Right lobe of liver (tissue), 4 donors: ENCODE results near the gene RNF146.
"Not testable (repeated sequence)": the region's sequence is repeated elsewhere in the genome, so short reads cannot be mapped to it uniquely, and the experiment has no call there.

Experiments used
- POLR2A ChIP-seq: fragments of 450-650 bp; IDR thresholded peaks from one replicate; pipeline ENCODE4 v1.6.1; 2017; ENCODE audit warnings: antibody characterized with exemption, mild to moderate bottlenecking
- TF ChIP-seq, protein P1 (sequence below), 4 donors: fragments of 200-600 bp in 3 of 4; fragments of 450-650 bp in 1 of 4; IDR thresholded peaks; one replicate each; pipeline versions ENCODE4 v1.5.1 to v1.8.0; 2016 to 2022; ENCODE audit warnings: antibody characterized with exemption in 4 of 4, mild to moderate bottlenecking in 2 of 4
- donor health status: DM: no; HTN: no; CAD: no.
- donor health status: DM: no; HTN: no; CAD: no.
- donor health status: DM: no; HTN: yes; CAD: no.

DNA sequence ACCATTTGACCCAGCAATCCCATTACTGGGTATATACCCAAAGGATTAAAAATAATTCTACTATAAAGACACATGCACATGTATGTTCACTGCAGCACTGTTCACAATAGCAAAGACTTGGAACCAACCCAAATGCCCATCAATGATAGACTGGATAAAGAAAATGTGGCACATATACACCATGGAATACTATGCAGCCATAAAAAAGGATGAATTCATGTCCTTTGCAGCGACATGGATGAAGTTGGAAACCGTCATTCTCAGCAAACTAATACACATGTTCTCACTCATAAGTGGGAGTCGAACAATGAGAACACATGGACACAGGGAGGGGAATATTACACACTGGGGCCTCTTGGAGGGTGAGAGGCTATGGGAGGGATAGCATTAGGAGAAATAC, 32.8 kb upstream of the RNF146 start:
- TF ChIP-seq, protein P1, sequence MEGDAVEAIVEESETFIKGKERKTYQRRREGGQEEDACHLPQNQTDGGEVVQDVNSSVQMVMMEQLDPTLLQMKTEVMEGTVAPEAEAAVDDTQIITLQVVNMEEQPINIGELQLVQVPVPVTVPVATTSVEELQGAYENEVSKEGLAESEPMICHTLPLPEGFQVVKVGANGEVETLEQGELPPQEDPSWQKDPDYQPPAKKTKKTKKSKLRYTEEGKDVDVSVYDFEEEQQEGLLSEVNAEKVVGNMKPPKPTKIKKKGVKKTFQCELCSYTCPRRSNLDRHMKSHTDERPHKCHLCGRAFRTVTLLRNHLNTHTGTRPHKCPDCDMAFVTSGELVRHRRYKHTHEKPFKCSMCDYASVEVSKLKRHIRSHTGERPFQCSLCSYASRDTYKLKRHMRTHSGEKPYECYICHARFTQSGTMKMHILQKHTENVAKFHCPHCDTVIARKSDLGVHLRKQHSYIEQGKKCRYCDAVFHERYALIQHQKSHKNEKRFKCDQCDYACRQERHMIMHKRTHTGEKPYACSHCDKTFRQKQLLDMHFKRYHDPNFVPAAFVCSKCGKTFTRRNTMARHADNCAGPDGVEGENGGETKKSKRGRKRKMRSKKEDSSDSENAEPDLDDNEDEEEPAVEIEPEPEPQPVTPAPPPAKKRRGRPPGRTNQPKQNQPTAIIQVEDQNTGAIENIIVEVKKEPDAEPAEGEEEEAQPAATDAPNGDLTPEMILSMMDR (IDR thresholded peaks at IDR 0.05), result not testable (repeated sequence)
- not testable (repeated sequence) for TF ChIP-seq POLR2A
